GF-D8 (cell line): ENCODE results near the gene BATF.
"Not testable (repeated sequence)": the region's sequence is repeated elsewhere in the genome, so short reads cannot be mapped to it uniquely, and the experiment has no call there.

ENCODE experiments used
- DNase-seq: peaks from one replicate; lab custom pipeline; 2025; lab: John Stamatoyannopoulos, UW

Gene BATF, protein sequence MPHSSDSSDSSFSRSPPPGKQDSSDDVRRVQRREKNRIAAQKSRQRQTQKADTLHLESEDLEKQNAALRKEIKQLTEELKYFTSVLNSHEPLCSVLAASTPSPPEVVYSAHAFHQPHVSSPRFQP

DNA sequence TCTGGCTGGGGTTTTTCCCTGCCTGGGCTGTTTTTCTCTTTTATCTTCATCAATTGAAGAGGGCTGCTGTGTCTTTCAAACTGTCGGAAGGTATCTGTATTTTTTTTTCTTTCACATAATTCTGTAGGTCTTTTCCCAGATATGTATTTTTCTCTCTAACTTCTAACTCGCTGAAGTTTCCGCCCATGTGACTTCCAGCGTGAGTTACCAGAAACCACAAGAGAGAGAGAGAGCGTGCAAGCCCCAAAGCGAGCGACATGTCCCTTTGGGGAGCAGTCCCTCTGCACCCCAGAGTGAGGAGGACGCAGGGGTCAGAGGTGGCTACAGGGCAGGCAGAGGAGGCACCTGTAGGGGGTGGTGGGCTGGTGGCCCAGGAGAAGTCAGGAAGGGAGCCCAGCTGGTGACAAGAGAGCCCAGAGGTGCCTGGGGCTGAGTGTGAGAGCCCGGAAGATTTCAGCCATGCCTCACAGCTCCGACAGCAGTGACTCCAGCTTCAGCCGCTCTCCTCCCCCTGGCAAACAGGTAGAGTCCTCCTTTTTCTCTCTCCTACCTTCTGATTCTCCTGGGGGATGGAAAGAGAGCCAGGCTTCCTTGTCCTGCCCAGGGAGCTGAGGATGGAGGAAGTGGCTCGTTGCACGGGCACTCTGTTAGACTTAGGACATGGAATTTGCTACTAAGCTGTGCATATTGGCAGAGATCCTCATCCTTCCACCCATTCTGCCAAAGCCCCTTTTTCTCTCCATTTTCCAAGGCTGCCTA is at the start of gene BATF:
Gene BATF (plus strand): TSS at position 246 of the 759 bp plus-strand sequence. CDS start 214 bp downstream, at position 460.
- DNase-seq: peak; percentile 25

DNA sequence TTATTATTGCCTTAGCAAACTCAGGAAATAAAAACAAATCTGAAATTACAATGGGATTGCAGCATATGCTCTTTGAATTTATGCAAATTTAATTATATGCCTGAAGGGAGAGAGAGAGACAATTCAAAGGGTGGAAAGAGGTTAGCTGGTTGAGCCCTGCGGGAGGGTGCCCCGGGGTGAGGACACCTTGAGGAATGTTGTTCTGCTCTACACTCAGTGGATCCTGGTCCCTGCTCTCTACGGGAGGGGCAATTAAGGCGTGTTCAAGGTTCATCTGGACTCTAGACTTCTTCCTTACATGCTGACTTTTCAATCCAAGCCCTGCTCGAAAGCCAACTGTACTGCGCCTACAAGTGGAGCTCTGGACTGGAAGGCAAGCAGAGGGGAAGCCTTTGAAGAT is 48.1 kb upstream of the BATF start:
- DNase-seq: not testable (repeated sequence)

DNA sequence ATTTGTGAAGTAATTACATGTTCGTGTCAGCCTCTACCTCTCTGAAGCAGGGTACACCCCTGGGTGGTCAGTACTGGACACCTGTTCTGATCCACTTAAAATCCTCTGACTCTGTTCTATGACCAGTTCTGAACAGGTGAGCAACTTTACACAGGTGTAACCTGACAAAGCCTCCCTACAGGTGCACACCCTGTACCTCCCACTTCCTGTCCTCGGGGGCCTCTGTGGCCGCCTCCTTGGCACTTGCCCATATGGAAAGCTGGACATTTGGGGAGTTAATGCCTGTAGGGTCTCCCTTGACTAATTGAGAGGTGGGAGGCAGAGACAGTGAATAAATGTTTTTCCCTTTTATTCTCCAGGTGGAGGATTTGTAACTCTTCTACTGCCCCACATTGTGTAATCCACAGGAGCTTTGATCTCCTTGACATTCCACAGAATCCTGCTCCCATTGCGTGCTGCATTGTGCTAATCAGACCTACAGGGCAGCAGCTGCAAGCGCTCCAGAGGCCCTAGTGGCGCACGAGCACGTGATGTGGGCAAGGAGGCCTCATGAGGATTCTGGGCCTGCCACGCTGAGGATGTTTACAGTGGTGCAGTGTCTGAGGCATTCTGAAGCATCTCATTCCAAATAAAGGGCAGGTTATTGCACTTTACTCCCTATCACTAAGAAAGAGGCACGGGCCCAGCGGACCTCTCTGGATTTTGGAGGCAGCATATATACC is 45.8 kb upstream of the BATF start:
- no peak for DNase-seq

DNA sequence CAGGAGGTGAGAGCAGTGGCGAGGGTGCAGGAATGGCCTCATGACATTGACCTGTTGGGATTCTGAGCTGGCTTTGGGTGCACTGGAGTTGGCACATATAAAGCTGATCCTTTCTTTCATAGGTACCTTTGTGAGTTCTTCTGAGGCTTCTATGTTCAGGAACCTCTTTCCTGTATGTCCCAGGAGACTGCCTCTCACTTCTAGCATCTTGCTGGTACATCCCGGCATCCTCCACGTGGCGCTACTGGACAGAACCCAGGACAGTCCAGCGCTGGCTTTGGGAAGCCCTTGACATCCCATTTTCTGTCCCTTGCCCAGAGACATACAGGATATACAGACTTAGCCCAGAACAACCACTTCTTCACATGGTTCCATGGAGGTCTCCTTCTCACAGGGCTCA is 44.4 kb upstream of the BATF start:
- no peak for DNase-seq

DNA sequence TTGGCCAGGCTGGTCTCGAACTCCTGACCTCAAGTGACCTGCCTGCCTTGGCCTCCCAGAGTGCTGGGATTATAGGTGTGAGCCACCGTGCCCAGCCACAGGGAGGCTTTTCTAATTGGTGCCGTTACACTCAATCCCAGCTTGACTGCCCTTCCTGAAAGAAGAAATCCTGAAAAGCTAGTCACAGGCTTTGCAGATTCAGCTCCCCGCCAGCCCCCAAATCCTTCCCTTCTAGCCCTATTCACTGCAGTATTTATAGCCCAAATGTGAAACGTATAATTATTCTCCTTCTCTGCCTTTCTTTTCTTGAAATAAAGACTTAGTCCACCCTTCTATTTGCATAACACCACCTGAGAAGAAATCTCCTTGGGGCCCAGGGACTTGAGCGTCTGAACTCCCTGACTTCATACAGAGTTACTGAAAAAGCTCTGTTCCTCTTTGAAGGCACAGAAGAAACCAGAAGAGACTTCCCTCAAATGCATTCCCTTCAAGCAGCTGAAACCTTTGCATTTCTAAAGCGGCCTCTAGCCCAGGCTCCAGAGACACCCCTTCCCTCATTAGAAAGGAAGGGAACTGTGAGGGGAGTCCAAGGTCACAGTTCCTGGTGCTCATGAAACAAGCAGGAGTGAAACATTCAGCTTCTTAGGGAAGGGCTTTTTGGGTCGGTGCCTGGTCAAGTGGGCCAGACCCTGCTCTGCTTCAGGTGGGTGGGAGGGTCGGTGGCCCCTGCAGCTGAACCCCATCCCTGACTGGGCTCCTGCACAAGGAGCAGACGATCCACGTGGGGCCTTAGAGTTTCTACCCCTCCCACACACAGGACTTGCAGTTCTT is 42.3 kb upstream of the BATF start:
- DNase-seq: no peak

DNA sequence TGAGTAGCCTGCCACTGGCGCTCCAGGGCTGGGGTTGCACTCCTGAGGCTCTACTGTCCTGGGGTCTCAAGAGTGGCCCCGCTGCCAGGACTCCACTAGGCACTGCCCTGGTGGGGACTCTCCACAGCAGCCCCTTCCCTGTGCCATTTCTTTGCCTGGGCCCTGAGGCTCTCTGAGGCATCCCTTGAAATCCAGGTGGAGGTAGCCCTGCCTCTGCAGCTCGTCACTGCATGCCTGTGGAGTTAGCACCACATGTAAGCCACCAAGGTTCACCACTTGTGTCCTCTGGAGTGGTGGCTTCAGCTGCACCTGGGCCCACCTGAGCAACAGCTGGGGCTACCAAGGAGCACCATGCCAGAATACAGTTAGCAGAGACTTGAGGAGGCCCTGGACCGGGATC is 39.9 kb upstream of the BATF start:
- DNase-seq: no peak

DNA sequence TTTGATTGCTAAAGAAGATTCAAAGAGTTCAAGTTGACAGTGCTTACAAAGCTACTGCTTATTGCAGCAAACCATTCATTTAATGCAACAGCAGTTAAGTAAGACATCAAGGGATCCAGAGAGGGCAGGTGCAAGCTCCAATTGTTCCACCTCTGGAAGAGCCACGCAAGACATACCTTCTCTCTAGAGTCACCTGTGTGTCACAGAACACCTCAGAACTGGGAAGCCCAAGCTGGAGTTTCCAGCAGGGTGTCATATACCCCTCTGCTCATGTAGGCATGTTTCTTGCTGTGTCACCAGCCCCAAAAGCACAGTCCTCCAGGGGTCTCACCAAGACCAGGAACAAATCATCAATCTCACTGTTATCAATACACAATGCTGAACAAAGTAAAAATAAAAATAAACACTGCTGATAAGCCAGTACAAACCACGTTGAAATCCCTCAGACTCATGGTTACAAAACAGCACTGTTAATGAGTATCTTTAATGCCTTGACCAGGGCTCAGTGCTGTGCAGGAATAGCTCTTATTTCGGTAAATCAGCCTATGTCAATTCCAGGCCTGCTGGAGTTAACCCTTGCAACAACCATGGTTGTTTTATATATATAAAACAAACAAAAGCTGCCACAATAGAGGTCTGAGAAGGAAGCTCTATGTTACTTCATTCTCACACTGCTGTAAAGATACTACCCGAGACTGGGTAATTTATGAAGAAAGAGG is 37.4 kb upstream of the BATF start:
- DNase-seq: no peak

DNA sequence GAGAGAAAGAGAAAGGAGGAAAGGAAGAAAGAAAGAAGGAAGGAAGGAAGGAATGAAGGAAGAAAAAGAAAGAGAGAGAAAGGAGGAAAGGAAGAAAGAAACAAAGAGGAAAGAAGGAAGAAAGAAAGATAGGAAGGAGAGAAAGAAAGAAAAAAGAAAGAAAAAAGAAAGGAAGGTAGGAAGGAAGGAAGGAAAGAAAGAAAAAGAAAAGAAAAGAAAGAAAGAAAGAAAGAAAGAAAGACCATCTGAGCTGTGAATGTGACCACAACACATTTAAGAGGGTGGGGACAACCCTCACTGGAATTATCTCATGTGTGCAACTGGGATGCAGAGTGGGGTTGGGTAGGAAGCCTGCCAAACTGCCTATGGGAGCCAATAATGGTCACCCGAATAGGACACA is 36.0 kb upstream of the BATF start:
- no peak for DNase-seq

DNA sequence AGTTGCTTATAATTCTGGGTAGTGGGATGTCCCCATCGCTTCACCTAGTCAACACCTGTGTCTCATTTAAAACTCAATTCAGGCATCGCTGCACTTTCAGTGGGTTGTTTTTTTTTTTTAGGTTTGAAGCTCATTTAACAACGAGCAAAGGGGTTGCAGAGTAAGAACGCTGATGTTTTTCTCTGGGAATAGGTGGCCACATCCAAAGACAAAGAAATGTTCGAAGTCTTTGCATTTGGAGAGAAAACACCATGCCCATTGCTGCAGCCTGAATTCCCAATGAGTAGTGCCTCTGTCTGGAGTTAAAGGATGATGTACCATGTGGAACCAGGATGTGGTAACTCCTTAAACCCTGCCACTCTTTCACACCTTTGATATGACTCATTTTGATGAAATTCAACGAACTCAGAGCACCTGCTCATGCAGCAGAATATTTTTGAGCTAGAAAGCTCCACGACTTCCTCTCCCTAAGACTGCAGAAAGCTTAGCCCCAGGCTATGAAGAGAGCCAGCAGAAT is 35.1 kb upstream of the BATF start:
- DNase-seq: no peak

DNA sequence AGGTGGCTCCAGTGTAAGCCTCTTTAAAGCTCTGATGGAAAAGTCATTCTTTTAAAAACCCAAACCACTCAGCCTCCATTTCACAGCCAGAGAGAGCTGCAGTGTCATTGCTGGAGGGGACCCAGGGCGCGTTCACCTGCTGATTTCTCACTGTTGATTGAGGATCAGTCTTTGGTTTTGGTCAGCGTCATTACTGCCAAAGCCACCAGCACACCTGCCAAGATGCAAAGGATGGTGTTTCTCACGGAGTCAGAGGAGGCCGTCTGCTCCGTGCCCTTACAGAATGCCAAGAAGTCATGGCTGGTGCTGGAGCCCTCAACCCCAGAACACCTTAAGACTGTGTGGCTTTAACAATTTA is 32.8 kb upstream of the BATF start:
- DNase-seq: no peak

DNA sequence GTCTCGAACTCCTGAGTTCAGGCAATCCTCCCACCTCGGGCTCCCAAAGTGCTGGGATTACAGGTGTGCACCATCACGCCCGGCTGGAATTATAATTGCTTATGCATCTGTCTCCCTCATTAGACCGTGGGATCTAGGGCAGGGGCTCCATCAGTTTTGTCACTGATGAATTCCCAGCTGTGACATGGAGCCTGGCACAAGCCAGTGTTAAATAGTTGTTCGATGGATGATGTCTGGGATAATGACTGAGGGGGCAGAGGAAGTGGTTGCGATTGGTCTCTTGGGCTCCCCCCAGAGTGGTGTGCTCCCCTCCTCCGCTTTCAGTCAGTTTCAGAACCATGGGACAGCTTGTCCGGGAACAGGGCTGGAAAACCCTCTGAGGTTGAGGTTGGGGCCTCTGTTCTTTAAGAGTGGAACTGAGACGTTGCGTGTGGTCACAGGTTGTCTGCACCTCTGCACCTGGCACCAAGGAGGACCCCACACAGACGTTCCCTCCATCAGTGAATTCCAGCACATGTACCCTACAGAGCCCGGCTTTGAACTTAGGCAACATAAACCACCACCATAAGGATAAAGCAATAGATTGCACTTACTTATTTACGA is 30.8 kb upstream of the BATF start:
- DNase-seq: no peak

DNA sequence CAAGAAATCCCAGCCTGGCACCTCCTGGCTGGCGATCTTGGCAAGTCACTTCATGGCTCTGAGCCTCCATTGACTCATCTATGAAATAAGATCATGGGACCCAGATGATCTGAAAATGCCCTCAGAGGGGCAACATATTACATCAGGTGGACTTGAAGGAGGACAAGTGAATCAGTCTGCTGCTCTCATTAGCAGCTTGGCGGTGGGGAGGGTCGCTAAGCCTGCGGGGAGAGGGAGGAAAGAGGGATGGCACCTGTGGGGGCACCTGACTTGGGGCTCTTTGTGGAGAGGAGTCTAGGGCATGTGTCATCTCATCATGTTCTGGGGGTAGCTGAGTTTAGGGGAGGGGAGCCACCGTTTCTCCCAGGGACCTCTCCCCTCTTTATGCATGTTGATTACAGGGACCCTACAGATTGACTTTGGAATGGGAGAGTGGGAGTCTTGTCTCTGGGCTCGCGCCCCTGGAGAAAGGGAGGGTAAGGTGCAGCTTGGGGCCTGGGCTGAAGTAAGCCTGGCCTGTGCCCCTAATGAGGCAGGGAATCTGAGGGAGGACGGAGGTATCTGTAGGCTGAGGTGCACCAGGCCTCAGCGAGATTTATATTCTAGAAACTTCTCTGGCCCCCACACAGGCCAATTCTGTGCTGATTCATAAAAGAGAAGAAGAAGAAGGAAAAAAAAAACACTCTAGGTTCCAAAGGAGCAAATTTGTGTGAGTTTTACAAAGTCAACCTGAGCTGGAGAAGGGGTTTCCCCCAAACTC is 29.3 kb upstream of the BATF start:
- no peak for DNase-seq

DNA sequence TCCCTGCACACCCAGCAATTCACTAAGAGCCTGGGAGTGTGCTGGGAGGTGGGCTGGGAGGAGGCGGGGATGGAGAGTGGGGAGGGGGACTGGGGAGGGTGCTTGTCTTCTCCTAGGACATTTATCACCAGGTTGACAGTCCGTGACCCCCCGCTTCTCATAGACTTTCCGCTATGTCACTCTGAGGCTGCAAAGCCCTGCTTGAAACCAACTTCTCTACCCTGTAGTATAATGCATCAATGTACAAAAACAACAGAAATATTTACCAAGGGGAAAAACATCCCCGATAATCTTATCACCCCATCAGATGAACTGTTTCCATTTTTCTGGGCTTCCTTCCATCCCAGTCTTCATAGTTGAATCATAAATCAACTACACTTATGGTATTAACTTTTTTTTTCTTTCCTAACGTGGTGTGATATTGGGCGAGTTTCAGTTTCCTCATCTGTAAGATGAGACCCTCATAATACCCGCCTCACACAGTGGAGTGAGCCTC is 28.6 kb upstream of the BATF start:
- no peak for DNase-seq

DNA sequence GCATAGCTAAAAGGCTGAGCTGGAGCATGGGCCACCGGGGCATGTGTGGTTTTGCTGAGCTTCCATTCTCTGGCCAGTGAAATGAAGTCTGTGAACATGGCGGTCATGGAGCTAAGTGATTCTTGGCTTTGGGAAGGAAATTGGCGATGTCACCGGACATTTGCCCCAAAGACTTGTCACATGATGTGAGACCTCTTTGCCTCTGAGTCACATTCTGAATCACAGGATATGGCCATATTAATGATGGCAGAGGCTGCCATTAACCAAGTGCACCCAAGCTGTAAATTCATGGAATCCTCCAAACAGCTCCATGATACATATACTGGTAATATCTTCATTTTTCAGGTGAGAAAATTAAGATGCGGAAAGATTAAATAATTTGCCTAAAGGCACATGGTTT is 27.4 kb upstream of the BATF start:
- no peak for DNase-seq

DNA sequence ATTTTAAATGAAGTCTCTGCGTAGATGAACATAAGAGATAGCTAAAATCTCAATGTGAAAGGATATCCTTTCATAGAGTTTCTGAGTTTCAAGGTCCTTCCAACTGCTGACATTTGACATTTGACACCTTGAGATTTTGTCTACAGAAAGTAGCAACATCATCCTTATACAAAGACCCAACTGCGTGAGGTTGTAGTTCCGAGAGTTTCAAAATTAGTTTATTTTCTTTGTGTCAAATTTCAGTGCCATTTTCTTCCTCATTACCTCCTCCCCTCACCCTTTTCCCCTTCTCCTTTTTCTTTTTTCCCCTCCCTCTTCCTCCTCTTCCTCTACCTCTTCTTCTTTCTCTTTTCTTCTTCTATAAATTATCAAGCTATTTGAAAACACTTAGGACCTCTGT is 26.9 kb upstream of the BATF start:
- DNase-seq: no peak

DNA sequence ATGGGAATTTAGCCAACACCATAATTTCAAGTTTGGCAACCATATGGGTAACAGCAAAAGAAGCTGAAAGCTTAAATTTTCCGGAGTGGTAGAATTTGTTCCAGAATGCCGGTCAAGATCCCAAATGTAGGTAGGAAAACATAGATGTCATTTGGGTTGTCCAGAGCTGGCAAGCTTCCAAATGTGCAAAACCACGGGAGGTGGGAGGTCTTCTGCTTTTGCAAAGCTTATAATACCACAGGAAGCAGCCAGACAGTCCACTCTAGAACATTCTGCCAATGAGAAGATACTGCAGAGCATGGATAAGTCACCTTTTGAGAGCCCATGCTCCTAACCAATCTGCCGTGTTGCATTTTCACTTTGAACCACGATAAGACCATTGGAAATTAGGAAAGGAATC is 26.4 kb upstream of the BATF start:
- no peak for DNase-seq

DNA sequence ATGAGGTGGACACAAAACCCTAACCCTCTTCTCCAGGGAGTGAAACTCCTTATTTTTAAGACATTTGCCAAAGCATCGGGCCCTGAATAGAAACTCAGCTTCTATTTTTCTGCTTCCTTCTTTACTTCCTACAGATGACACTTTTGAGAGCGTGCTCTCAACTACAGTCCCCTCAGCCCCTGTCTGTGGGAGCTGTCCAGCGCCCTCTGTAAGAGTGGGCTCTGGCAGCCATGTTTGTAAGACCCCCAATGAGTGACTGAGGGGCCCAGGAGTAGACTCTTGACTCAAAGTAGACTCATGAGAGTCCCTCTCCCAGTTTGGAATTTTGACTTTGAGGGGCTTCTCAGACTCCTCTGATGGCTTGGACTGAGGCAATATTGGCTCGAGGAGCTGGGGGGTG is 25.5 kb upstream of the BATF start:
- no peak for DNase-seq

DNA sequence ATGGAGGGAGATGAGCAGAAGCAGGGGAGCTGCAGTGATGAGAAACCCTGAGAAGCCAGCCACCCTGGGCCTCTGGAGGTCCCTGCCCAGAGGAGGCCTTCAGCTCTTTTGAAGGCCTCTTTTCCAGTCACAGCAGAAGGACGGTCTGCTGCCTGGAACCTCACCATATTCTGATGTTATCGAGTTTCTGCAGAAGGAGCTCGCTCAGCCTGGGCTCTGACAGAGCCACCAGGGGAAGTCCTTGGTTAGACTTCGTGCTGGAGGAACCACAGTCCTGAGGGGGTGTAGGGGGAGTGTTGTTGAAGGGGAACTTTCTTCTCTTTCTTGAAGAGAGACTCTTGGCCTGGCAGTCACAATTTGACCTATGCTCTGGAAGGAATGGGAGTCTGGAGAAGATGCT is 25.1 kb upstream of the BATF start:
- DNase-seq: no peak

DNA sequence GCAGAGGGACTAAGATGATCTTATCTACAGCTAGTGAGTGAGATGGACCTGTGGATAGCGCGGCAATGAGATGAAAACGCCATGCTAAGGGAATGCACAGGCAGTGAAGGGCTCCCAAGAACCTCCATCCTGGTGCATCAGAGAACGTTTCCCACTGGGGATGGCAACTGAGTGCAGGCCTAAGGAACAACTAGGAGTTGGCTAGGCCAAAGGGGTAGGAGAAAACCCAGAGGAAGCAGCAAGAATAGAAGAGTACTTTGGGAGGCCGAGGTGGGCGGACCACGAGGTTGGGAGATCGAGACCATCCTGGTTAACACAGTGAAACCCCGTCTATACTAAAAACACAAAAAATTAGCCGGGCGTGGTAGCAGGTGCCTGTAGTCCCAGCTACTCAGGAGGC is 24.6 kb upstream of the BATF start:
- no peak for DNase-seq

DNA sequence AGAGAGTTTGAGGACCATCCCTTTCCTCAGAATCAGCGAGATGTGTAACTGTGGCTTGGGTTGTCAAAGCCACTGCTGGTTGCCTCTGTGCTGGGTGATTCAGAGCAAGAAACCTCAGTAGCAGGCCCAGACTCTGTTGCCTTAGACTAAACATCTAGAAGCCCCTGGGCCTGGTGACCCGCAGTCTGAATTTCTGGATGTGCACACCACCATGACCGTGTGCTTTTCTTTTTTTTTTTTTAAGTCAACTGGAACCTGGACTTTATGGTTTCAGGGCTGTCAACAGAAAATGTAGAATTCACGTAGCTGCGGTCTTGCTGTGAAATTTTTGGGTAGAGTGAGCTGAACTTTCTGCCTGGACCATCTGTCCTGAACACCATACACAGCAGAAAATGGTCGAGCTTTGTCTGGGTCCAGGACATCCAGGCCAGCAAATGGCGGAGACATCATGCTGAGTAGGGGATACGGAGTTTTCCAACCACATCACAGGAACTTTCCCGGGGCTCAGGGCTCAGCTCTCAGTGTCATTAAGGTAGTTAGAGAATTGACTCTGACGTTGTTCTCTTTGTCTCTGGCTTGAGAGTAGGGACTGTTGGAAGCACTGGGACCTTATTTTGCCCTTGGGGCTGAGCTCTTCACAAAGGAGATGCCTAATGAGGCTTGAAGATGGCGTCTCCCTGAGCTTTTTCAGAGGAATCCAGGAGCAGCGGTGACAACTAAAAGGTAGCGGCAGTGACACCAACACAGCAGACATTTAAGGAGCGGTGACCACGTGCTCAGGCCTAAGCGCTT is 23.0 kb upstream of the BATF start:
- no peak for DNase-seq
